MM.1S (cell line): ENCODE measurements around the gene ARL5B.

ENCODE experiments used
- EZH2 ChIP-seq: fragments of 300-600 bp; sonication (generic); optimal IDR thresholded peaks from 2 replicates; pipeline ENCODE3; 2017; ENCODE audit warnings: low read depth, mild to moderate bottlenecking, antibody characterized with exemption, low read length, mixed read lengths
- TF ChIP-seq, protein P1 (sequence below): fragments of 300-600 bp; sonication (generic); IDR thresholded peaks from 2 replicates; pipeline ENCODE4 v1.5.1; 2016; ENCODE audit warnings: antibody characterized with exemption, low read length, mixed read lengths

GRCh38 chr10:18659819-18660535 lies 746 bp downstream of the ARL5B start:
- TF ChIP-seq, protein P1, sequence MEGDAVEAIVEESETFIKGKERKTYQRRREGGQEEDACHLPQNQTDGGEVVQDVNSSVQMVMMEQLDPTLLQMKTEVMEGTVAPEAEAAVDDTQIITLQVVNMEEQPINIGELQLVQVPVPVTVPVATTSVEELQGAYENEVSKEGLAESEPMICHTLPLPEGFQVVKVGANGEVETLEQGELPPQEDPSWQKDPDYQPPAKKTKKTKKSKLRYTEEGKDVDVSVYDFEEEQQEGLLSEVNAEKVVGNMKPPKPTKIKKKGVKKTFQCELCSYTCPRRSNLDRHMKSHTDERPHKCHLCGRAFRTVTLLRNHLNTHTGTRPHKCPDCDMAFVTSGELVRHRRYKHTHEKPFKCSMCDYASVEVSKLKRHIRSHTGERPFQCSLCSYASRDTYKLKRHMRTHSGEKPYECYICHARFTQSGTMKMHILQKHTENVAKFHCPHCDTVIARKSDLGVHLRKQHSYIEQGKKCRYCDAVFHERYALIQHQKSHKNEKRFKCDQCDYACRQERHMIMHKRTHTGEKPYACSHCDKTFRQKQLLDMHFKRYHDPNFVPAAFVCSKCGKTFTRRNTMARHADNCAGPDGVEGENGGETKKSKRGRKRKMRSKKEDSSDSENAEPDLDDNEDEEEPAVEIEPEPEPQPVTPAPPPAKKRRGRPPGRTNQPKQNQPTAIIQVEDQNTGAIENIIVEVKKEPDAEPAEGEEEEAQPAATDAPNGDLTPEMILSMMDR = no peak
- no peak for TF ChIP-seq EZH2
